Subcutaneous preadipocyte (primary cell): ENCODE data around the gene PIGN. TPM values are rescaled to one million over a fixed set of nuclear protein-coding genes. Genes with fewer than 3 reads are reported as not detected.

Experiments used
- total RNA-seq: library from RNA; depleted of rRNA; stranded (reverse); fragments of >200 nt; gene quantifications from 2 replicates; pipeline ENCODE4 v1.2.3, GENCODE V29; 2012

Gene PIGN
- 41.5 and 46.9 TPM in 2 replicates for total RNA-seq

GRCh38 chr18:62186774-62187542, at the start of gene PIGN, which contains the start of gene RELCH:
Gene PIGN, minus strand, starts transcription at chr18:62187056. Its CDS starts 25,703 bp downstream, at chr18:62161353.
Gene RELCH, plus strand, starts transcription at chr18:62187255. Its CDS starts 251 bp downstream, at chr18:62187506.

Other genes starting within 250 kb of the PIGN start
- 22.8 and 42.6 TPM in 2 replicates for gene RELCH, start 199 bp upstream of the PIGN start, total RNA-seq
- gene TNFRSF11A, start 138.3 kb upstream of the PIGN start, total RNA-seq = under 0.01 and 0.39 TPM in 2 replicates